GM19193 (cell line): ENCODE data around the gene RDX.

Experiments
- POLR2A ChIP-seq: IDR thresholded peaks from 4 replicates; pipeline ENCODE4 v1.6.1; 2011; ENCODE audit not compliant: insufficient read depth, insufficient read length; ENCODE audit errors: extremely low read depth

The RDX gene

DNA sequence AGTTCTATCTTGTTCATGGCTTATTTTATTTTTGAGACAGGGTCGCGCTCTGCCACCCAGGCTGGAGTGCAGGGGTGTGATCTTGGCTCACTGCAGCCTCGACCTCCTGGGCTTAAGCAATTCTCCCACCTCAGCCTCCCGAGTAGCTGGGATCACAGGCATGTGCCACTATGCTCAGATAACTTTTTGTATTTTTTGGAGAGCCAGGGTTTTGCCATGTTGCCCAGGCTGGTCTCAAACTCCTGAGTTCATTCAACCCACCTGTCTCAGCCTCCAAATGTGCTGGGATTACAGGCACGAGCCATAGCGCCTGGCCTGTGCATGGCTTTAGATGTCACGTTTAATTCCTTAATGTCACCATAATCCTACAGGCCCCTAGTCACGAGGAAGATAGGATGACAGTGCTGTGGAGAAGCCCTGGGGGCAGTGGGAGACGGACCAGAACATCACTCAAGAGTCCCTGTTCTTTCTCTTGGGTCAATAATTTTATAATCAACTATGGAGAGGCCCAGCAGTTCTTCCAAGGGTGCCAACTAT is 99.5 kb downstream of the RDX start:
- no peak for TF ChIP-seq POLR2A

DNA sequence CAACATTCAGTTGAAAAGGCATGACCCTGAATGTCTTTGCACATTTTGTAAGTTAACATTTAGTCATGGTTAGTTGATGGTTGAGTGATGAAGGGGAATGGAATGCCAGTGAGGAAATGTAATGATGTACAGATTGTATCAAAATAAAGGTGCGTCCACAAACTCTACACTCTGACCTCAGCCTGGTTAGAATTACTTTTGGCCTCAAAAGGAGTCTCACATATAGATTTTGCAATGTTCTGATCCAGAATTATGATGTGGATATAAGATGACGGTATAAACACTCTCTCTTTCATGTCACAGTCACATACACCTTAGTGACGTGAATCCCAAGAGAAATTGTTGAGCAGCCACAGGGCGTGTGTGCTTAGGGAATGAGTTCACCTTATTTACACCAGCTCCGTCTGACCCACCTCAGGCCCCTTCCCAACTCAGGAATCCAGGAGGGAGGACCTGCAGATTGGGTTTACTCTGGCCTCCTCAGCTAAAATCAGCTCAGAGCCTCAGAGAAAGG is 100.1 kb downstream of the RDX start:
- TF ChIP-seq POLR2A: no peak

DNA sequence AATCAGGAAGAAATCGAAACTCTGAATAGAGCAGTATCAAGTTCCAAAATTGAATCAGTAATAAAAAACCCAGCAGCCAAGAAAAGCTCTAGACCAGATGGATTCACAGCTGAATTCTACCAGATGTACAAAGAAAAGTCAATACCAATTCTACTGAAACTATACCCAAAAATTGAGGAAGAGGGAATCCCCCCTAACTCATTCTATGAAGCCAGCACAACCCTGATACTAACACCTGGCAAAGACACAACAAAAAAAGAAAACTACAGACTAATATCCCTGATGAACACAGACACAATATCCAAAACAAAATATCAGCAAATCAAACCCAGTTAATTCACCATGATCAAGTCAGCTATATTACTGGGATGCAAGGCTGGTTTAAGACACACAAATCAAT is 105.5 kb downstream of the RDX start:
- no peak for TF ChIP-seq POLR2A

DNA sequence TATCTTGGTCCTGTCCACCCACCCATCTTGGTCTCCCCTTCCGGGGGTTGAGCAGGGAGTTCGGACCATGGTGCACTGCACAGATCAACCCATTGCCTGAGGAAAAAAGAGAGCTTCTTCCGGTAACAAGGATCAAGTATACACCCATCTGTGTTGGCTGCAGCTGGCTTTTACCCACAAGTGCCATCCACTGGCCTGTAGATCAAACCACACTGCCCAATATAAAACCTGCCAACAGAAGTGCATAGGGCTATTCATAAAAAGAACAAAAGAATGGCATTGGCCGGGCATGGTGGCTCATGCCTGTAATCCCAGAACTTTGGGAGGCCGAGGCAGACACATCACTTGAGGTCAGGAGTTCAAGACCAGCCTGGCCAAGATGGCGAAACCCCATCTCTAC is 108.7 kb downstream of the RDX start:
- no peak for TF ChIP-seq POLR2A

DNA sequence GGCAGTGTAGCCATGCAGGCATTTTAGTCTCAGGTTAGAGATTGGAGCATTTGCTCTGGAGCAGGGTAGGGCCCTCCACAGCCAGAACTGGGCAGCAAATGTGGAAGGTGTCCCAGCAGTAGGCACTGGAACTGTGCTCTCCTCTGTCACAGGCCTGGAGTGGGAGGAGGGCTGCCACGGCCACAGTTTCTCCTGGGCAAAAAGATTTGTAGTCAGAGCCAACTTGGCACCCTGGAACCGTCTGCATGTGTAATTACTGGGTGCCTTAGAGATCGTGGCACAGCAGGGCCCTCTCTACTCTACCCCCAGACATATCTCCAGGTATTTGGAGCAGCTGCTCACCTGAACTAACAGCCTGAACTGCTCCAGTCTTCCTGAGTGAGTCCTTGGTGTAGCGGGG is 109.5 kb downstream of the RDX start:
- no peak for TF ChIP-seq POLR2A

DNA sequence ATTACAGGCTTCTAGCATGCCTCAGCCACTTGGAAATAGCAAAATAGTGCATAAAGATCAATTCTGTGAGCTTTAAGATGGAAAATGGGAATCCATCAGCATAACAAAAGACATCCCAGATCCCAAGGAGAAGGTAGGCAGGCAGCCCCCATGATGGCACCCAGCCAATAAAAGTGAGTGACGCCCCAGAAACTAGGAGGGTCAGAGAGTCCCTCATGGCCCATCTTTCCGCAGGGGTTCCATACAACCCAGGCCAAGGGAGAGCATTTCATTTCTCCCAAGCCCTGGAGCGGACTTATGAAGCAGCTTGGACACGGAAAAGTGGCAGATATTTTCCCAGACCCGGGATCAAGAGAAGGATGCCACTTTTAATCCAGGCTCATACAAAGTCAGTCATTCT is 110.0 kb downstream of the RDX start:
- TF ChIP-seq POLR2A: no peak

DNA sequence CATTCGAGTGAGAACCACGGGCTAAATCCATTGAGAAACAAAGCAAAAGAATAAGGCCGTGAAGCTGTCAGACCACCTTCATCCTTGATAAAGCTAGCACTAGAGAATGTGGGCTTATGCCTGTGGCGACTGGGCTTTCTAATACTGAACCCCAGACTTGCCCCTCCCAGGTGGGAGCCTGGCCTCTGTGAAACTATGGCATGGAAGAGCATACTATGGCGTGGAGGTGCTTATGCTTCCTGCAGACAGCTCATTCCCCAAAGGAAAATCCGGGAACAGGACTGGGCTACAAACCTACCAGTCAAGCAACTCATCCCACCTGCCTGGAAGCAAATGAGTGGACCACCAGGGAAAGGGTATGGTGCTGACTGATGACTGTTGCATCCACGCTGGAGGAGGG is 110.8 kb downstream of the RDX start:
- no peak for TF ChIP-seq POLR2A

DNA sequence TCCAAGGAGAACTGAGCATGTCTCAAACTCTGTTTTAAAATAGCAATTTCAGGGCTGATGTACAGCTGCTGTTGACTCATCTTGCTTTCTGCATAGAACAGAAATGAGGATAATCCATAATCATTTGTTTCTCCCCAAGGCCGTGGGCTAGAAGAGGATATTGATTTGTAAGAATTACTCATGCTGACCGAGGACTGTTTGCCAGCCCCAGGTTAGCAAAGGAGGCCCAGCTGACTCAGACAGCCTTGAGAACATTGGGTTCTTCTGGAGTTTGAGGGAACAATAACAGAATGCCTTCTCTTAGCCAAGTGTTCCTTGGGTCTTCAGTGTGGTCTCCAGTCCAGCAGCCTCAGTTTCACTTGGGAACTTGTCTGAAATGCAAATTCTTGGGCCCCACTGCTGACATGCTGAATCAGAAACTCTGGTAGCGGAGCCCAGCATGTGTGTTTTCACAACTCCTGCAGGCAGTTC is 111.3 kb downstream of the RDX start:
- no peak for TF ChIP-seq POLR2A

DNA sequence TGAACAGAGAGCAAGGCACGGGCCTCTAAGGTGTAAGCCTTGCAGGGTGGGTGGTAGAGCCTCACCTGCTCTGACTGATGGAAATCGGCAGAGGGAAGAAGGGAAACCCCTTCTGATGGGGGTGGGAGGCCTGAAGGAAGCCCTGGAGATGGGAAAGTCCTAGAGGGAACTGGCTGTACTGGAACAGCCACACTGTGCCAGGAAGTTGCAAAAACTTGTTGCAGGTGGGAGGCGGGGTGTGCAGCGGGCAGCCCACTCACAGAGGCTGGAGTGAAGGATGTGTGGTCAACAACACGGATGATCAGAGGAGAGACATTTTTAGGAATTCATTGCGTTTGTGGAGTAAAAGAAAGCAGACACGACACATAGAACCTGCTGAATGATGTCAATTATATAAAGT is 112.0 kb downstream of the RDX start:
- no peak for TF ChIP-seq POLR2A

DNA sequence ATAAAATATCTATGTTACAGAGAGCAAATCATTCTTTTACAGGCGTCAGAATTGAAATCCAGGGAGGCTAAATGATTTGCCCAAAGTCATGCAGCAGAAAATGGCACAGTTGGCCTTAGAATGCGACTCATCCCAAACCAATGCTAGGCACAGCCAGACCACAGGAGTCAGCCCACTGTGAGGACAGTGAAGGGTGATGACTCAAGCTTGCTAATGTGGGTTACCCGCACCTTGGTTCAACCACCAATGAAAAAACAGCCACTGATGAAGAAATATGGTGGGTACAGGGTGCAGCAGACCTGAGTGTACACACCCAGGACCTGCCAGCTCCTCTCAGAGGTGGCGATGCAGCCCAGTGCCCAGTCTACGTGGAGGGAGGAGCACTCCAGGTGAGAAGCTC is 113.5 kb downstream of the RDX start:
- TF ChIP-seq POLR2A: no peak

DNA sequence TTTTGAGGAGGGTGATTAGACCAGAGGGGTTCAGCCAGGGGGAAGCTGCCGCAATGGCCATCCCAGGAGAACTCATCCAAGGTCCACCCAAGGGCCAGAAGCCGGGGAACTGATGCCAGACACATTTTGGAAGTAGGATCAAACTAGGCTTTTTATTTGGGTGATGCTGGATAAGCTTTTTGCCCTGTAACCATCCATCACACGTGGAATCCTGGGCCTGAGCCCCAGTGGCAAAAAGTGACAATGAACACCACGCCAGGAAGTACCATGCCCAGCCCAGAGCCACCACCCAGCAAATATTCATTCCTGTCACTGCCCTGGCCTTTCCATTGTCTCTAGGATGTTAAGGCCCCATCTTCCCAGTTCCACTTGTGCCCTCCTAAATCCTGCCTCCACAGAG is 117.3 kb downstream of the RDX start:
- TF ChIP-seq POLR2A: no peak

DNA sequence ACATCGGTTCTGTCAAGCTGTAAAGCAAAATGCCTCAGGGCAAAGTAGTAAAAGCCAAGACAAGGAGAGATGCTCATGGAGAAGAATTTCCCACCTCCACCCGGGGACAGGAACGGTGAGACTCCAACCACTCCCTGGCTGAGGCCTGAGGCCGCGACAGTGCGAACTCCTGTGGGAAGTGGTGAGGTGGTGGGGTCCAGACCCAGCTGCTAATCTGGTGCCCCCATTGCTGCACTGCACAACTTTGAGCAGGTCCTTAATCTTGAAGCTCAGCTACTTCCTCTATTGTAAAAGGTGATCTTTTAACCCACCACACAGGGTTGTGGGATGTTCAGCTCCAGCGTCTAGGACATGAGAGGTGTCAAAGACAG is 119.3 kb downstream of the RDX start:
- TF ChIP-seq POLR2A: no peak

DNA sequence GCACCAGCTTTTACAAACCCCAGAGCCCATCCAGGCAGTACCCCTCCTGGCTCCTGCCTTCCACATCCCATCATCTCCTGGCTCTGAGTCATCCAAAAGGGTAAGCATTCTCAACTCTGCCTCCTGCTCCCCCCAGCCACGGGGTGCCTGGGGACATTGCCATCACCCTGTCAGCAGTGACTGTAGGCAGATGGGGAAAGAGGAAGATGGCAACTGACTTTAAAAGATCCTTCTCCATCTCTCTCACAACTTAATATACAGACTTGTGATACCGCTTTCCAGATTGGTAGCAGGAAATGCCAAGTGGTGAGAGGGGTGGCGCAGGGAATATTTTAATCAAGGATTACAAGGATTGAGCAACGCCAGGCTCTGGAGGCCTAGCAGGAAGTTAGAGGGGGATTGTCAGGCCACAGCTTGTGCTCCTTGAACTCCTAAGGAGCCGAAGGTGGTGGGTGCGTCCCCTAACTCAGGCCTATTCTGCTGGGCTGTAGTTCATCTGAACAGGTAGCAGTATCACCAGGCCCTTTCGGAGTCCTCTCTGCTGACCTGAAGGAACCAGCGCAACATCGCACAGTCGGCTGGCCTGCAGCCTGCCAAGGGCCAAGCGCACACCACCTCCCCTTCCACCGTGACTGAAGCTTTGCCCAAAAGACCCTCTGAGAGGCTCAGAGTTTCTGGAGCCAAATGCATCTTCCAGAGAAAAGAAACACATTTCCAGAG is 119.9 kb downstream of the RDX start:
- TF ChIP-seq POLR2A: no peak

DNA sequence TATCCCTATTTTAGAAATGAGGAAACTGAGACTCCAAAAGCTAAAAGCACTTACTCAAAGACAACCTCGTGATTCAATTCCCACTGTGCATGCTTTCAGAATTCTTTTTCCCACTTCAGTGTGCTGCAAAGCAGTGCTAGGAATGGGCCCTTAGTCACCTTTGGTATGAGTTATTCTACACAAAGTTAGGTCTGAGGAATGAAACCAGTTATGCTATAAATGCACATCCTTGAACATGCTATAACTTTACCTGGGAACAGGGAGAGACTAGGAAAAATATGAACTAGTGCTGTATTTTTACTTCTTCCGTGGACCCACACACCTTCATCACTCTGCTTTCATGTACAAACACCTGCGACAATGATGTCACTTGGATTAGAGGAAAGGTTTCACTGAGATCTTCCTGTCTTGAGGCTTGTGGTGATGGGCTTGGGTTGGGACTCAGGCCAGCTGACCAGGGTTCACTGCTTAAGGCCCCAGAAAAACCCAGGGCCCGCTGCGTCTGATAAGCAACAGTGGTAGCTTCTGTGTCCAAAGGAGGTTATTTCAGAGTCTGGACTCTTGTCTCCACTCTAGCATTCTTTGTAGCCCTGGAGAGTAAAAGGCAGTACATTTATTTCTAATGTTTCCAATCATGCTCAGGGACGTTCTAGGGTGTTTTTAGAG is 121.6 kb downstream of the RDX start:
- no peak for TF ChIP-seq POLR2A

DNA sequence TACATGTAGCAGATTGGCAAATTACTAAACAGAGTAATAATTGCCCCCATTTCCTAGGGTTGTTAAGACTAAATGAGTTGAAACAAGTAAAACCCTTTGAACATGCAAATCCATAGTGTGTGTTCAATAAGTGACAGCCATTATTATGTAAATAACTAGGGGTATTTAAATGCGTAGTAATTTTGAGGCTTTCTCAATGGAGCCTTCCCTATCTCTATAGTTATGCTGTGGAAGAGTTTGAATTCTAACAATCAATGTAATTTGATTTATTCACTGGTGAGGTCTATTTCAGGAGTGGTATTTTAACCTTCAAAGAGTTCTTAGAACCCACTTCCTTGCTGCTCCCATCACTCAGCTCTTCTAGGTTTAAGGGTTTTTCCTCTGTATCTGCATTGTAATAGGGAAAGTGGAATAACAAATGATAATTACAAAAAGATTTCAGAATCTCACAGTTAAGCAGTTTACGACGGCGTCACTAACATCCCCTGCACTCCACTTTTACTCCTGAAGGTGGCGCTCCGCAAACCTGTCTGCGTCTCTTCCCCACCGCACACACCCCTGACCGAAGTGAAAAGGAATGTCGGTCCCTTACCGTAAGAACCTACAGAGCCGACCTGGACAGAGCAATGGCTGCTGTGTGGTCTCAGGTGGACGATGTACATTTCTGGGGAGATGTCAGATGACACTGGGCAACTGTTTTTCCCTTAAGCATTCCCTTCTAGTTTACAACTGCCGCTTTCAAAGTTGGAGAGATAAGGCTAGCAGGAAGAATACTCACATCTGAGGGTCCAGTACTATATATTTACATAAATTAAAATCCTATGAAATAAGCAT is 122.4 kb downstream of the RDX start:
- peak; percentile 36 for TF ChIP-seq POLR2A
